COLO668 (cell line): ENCODE data around the gene KRT37.

ENCODE experiments used
- DNase-seq: peaks from one replicate; lab custom pipeline; 2025; ENCODE audit not compliant: unreplicated experiment; lab: John Stamatoyannopoulos, UW

KRT37 gene

GRCh38 chr17:41424111-41424635 lies at the start of gene KRT37:
Gene KRT37, minus strand, starts transcription at chr17:41424585. Its CDS starts 62 bp downstream, at chr17:41424523.
- no peak for DNase-seq

- no peak for DNase-seq
These were observed 44.0 kb upstream of the KRT37 start for GRCh38 chr17:41468346-41468745.

- DNase-seq: no peak
These were observed 43.2 kb upstream of the KRT37 start for GRCh38 chr17:41467561-41467960.

GRCh38 chr17:41466988-41467387 lies 42.6 kb upstream of the KRT37 start, which contains the start of gene KRT32:
Gene KRT32, minus strand, starts transcription at chr17:41467386. Its CDS starts 61 bp downstream, at chr17:41467325.
- DNase-seq: no peak

- no peak for DNase-seq
These were observed 40.3 kb upstream of the KRT37 start for GRCh38 chr17:41464682-41465081.

GRCh38 chr17:41464173-41464572 lies 39.8 kb upstream of the KRT37 start:
- DNase-seq: no peak

- DNase-seq: no peak
These were observed 39.4 kb upstream of the KRT37 start for GRCh38 chr17:41463746-41464145.

GRCh38 chr17:41462705-41463104 lies 38.3 kb upstream of the KRT37 start:
- DNase-seq: no peak

GRCh38 chr17:41457676-41458075 lies 33.3 kb upstream of the KRT37 start:
- no peak for DNase-seq

GRCh38 chr17:41456204-41456603 lies 31.8 kb upstream of the KRT37 start:
- peak; percentile 0 for DNase-seq

GRCh38 chr17:41455236-41455635 lies 30.9 kb upstream of the KRT37 start:
- DNase-seq: no peak

GRCh38 chr17:41453066-41453465 lies 28.7 kb upstream of the KRT37 start:
- DNase-seq: no peak

- no peak for DNase-seq
These were observed 27.9 kb upstream of the KRT37 start for GRCh38 chr17:41452281-41452680.

GRCh38 chr17:41451154-41451728 lies 26.9 kb upstream of the KRT37 start:
- DNase-seq: no peak

- DNase-seq: no peak
These were observed 24.6 kb upstream of the KRT37 start for GRCh38 chr17:41449008-41449407.

- DNase-seq: no peak
These were observed 24.1 kb upstream of the KRT37 start for GRCh38 chr17:41448506-41448905.

- DNase-seq: no peak
These were observed 22.4 kb upstream of the KRT37 start for GRCh38 chr17:41446806-41447205.

GRCh38 chr17:41444640-41445039 lies 20.3 kb upstream of the KRT37 start:
- no peak for DNase-seq

- no peak for DNase-seq
These were observed 19.8 kb upstream of the KRT37 start for GRCh38 chr17:41444186-41444585.

GRCh38 chr17:41442739-41443138 lies 18.4 kb upstream of the KRT37 start:
- DNase-seq: no peak

GRCh38 chr17:41440531-41441033 lies 16.2 kb upstream of the KRT37 start, which contains the start of gene KRT38:
Gene KRT38, minus strand, starts transcription at chr17:41440983. Its CDS starts 62 bp downstream, at chr17:41440921.
- DNase-seq: no peak

- no peak for DNase-seq
These were observed 15.0 kb upstream of the KRT37 start for GRCh38 chr17:41439375-41439774.

- DNase-seq: no peak
These were observed 13.4 kb upstream of the KRT37 start for GRCh38 chr17:41437769-41438168.
